IPS DF 6.9 (cell line): ENCODE measurements around the gene CEBPZ.
"Not testable (repeated sequence)": the region's sequence is repeated elsewhere in the genome, so short reads cannot be mapped to it uniquely, and the experiment has no call there.

Experiments used
- DNase-seq: peaks from one replicate; pipeline ENCODE4 v3.0.0-alpha.2; 2013; ENCODE audit warnings: low read depth, low spot score
- H3K27ac ChIP-seq: one replicate; pipeline ENCODE4 v1.5.1; 2013; ENCODE audit warnings: low read length, control low read depth
- H3K27me3 ChIP-seq: 2 replicates; pipeline ENCODE4 v1.6.1; 2013; ENCODE audit warnings: mild to moderate bottlenecking, low read length; ENCODE audit not compliant: control insufficient read depth, insufficient read depth
- H3K36me3 ChIP-seq: 2 replicates; pipeline ENCODE4 v1.6.1; 2013; ENCODE audit warnings: low read length; ENCODE audit not compliant: control insufficient read depth, insufficient read depth
- H3K4me1 ChIP-seq: 2 replicates; pipeline ENCODE4 v1.6.1; 2013; ENCODE audit warnings: low read length; ENCODE audit not compliant: control insufficient read depth, insufficient read depth
- H3K4me3 ChIP-seq: 2 replicates; pipeline ENCODE4 v1.5.1; 2013; ENCODE audit warnings: mild to moderate bottlenecking, low read length
- H3K9me3 ChIP-seq: 2 replicates; pipeline ENCODE4 v1.6.1; 2013; ENCODE audit warnings: low read length, inconsistent platforms; ENCODE audit not compliant: control insufficient read depth, insufficient read depth
- WGBS: extraction: QIAGEN DNeasy Blood & Tissue Kit; methylation state at CpG from one replicate; pipeline ENCODE4 v1.1.7; 2013; ENCODE audit warnings: mixed read lengths, missing lambda C conversion rate; ENCODE audit not compliant: insufficient read length, insufficient coverage; 5-methylcytosine and 5-hydroxymethylcytosine counted together

The CEBPZ gene

GRCh38 chr2:37223131-37223530, 8.3 kb downstream of the CEBPZ start:
- DNase-seq, result no peak
- no CpG with 5 or more reads among the region's 4 CpGs for WGBS
- H3K27ac ChIP-seq, result no peak overlapping the region
- H3K4me1 ChIP-seq, result peaks cover 3% of the 10 kb centered on the region; the same call in 1 of the 2 replicates
- no peaks in the 10 kb centered on the region for H3K27me3 ChIP-seq
- H3K4me3 ChIP-seq, result no peak overlapping the region
- peaks cover 13% of the 10 kb centered on the region; the same call in 1 of the 2 replicates for H3K36me3 ChIP-seq
- H3K9me3 ChIP-seq, result no peaks in the 10 kb centered on the region

DNA sequence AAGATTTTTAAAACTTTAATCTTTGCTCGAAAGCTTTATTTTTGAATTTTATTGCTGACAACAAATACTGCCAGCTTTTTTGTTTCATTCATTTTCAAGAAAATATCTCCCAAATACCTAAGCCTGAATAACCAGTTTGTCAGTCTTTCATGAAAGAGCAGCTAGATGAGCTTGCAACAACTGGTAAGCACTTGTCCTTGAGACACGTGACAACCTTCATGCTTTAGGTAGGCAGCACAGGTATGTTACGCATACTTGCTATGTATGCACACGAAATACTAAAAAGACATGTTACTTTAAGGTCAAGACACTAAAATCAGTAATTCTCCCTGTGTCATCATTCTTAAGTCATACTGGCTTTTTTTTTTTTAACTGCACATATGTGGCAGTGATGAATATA, 12.3 kb downstream of the CEBPZ start:
- Histone ChIP-seq H3K36me3 (peaks cover 15% of the 10 kb centered on the region; the same call in 1 of the 2 replicates), H3K9me3 (no peaks in the 10 kb centered on the region), H3K27ac (no peak overlapping the region), H3K27me3 (no peaks in the 10 kb centered on the region), H3K4me1 (no peaks in the 10 kb centered on the region), H3K4me3 (no peak overlapping the region)
- WGBS, result no CpG with 5 or more reads among the region's 4 CpGs
- no peak for DNase-seq

GRCh38 chr2:37215250-37215649, 16.1 kb downstream of the CEBPZ start:
- DNase-seq, result no peak
- Histone ChIP-seq H3K4me3 (no peak overlapping the region), H3K36me3 (peaks cover 26% of the 10 kb centered on the region; the same call in 1 of the 2 replicates), H3K27ac (no peak overlapping the region), H3K4me1 (no peaks in the 10 kb centered on the region), H3K9me3 (no peaks in the 10 kb centered on the region), H3K27me3 (no peaks in the 10 kb centered on the region)
- no CpG with 5 or more reads among the region's 1 CpG for WGBS

GRCh38 chr2:37211939-37212338, 19.5 kb downstream of the CEBPZ start:
- Histone ChIP-seq H3K27ac (no peak overlapping the region), H3K4me3 (no peak overlapping the region), H3K9me3 (no peaks in the 10 kb centered on the region), H3K27me3 (no peaks in the 10 kb centered on the region), H3K4me1 (no peaks in the 10 kb centered on the region), H3K36me3 (peaks cover 31% of the 10 kb centered on the region; the same call in 1 of the 2 replicates)
- 100% methylated on average over 1 of the region's 3 CpGs for WGBS
- DNase-seq, result no peak

- H3K27me3 ChIP-seq, result no peaks in the 10 kb centered on the region
- no peak for DNase-seq
These were observed 20.2 kb downstream of the CEBPZ start for GRCh38 chr2:37211212-37211611.

GRCh38 chr2:37206760-37207159, 24.6 kb downstream of the CEBPZ start:
- WGBS, result no CpG with 5 or more reads among the region's 2 CpGs
- H3K36me3 ChIP-seq, result peaks cover 36% of the 10 kb centered on the region; the same call in 1 of the 2 replicates
- H3K27me3 ChIP-seq, H3K4me1 ChIP-seq, DNase-seq, H3K4me3 ChIP-seq, H3K27ac ChIP-seq, H3K9me3 ChIP-seq: not testable (repeated sequence)

More at GRCh38 chr2:37211212-37211611, 20.2 kb downstream of the CEBPZ start:
- peaks cover 34% of the 10 kb centered on the region; the same call in 1 of the 2 replicates for H3K36me3 ChIP-seq
- no peaks in the 10 kb centered on the region for H3K9me3 ChIP-seq
- no peak overlapping the region for H3K27ac ChIP-seq
- H3K4me3 ChIP-seq, result no peak overlapping the region
- no peaks in the 10 kb centered on the region for H3K4me1 ChIP-seq

DNA sequence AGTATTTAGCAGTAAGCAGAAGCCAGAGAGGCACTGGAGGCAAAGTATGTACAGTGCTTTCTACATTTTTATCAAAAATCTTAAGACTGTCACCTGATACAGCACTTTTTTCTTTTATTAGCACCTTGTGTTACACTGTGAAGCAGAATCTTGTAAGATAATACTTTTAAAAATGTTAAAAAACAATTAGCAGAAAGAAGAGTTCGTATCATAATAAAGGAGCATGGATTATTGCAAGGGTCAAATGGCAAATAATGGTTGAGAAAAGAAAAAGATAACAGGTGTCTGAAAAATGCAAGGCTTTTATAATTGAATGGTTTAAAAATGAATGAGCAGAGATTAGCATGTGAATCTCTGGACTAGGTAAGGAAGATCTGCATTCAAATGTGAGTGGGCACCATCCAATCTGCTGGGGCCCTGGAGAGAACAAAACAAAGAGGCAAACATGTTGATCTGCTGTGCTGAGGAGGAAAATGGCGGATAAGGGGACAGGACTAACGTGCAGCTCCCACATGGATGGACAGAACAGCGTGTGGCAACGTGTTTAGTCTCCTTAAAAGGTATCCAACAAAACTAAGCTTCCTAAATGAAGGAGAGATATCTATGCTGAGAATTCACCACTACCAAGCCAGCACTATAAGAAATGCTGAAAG, 25.6 kb downstream of the CEBPZ start:
- H3K4me3 ChIP-seq, result no peak overlapping the region
- H3K9me3 ChIP-seq, result peaks cover 2% of the 10 kb centered on the region; the same call in 1 of the 2 replicates
- no peaks in the 10 kb centered on the region for H3K27me3 ChIP-seq
- no CpG with 5 or more reads among the region's 5 CpGs for WGBS
- no peaks in the 10 kb centered on the region for H3K4me1 ChIP-seq
- DNase-seq, result peak; percentile 83
- peak overlapping the region; percentile 74 for H3K27ac ChIP-seq
- H3K36me3 ChIP-seq, result peaks cover 29% of the 10 kb centered on the region; the same call in 1 of the 2 replicates

DNA sequence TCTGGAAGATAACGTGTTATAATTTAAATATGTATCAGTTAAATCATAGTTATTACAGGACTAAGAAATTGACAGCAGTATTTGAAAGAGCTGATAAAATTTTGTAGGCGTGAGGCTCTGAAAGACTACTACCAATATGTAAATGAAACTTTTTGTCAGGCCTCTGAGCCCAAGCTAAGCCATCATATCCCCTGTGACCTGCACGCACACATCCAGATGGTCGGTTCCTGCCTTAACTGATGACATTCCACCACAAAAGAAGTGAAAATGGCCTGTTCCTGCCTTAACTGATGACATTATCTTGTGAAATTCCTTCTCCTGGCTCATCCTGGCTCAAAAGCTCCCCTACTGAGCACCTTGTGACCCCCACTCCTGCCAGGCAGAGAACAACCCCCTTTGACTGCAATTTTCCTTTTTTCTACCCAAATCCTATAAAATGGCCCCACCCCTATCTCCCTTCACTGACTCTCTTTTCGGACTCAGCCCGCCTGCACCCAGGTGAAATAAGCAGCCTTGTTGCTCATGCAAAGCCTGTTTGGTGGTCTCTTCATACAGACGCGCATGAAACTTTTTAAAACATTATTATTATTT, 26.2 kb downstream of the CEBPZ start:
- peaks cover 25% of the 10 kb centered on the region; the same call in 1 of the 2 replicates for H3K36me3 ChIP-seq
- DNase-seq, H3K9me3 ChIP-seq, H3K4me3 ChIP-seq, H3K27me3 ChIP-seq, H3K4me1 ChIP-seq: not testable (repeated sequence)
- peak overlapping the region; percentile 74 for H3K27ac ChIP-seq
- whole genome bisulfite sequencing, result no CpG with 5 or more reads among the region's 8 CpGs

DNA sequence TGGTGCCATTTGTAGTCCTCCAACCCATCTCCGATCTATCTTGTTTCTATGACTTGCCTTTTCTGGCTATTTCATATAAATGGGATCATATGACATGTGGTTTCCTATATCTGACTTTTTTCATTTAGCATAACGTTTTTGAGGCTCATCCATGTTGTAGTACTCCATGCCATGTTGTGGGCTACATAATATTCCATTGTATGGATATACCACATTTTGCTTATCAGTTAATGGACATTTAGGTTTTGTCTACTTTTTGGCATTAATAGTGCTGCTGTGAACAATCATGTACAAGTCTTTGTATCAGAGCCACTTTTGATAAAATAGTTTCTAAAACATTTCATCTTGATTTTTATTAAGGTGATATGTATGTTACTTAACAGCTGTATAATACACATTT, 27.7 kb downstream of the CEBPZ start:
- WGBS, result no CpG with 5 or more reads among the region's 2 CpGs
- peaks cover 18% of the 10 kb centered on the region; the same call in 1 of the 2 replicates for H3K36me3 ChIP-seq
- no peaks in the 10 kb centered on the region for H3K27me3 ChIP-seq
- H3K9me3 ChIP-seq, result peaks cover 2% of the 10 kb centered on the region; the same call in 1 of the 2 replicates
- DNase-seq, result no peak
- no peak overlapping the region for H3K27ac ChIP-seq
- H3K4me3 ChIP-seq, result no peak overlapping the region
- H3K4me1 ChIP-seq, result no peaks in the 10 kb centered on the region

DNA sequence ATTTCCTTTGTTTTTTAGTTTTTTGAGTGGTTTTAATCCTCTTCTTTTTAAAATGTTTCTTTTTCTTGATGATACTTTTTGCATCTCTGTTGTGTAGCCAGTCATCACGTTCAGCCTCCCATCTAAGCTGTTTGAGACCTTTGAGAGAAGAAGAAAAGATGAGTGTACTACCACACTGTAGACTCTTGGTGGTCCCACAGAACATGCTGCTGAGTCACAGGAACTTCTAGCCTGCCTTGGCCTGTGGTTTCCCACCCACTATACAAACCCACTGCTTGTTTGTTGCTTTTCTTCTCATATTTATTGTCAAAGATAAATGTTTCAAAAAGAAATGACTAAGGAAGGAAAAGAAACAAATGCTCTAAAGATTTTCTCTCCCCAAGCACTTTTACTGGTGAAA, 29.6 kb downstream of the CEBPZ start:
- Histone ChIP-seq H3K27ac (no peak overlapping the region), H3K36me3 (peaks cover 15% of the 10 kb centered on the region; the same call in 1 of the 2 replicates), H3K9me3 (peaks cover 2% of the 10 kb centered on the region; the same call in 1 of the 2 replicates), H3K4me1 (no peaks in the 10 kb centered on the region; the same call in 1 of the 2 replicates), H3K27me3 (no peaks in the 10 kb centered on the region), H3K4me3 (no peak overlapping the region)
- WGBS, result no CpG with 5 or more reads among the region's 1 CpG
- no peak for DNase-seq
